K562 (cell line): ENCODE measurements around the gene KBTBD12. TPM values are rescaled to one million over a fixed set of nuclear protein-coding genes. Genes with fewer than 3 reads are reported as not detected.
"Not testable (repeated sequence)": the region's sequence is repeated elsewhere in the genome, so short reads cannot be mapped to it uniquely, and the experiment has no call there.

Source experiments
- ATF7 ChIP-seq: fragments of 450-650 bp; IDR thresholded peaks from 2 replicates; pipeline ENCODE4 v1.7.1; 2014; ENCODE audit warnings: mild to moderate bottlenecking, moderate library complexity
- CBFA2T2 ChIP-seq: fragments of 450-650 bp; conservative IDR thresholded peaks from 2 replicates; pipeline ENCODE4 v1.6.1; 2017; ENCODE audit warnings: mild to moderate bottlenecking
- E2F8 ChIP-seq: fragments of 450-650 bp; IDR thresholded peaks from 2 replicates; pipeline ENCODE4 v1.7.1; 2018; ENCODE audit warnings: mild to moderate bottlenecking, low read depth; ENCODE audit not compliant: partially characterized antibody
- JUN ChIP-seq, 2 experiments: sonication (generic) in 1 of 2; formaldehyde crosslinking in 1 of 2; IDR thresholded peaks; 2 replicates each; pipeline versions ENCODE4 v1.6.1 to v1.8.0; 2012 to 2022; ENCODE audit warnings: borderline replicate concordance in 2 of 2, mild to moderate bottlenecking in 2 of 2, improper control_type of control experiment in 1 of 2, low read depth in 1 of 2, low read length in 1 of 2, missing genetic modification reagents in 1 of 2
- KDM1A ChIP-seq, 2 experiments: fragments of 450-650 bp; IDR thresholded peaks; 2 replicates each; pipeline ENCODE4 v1.6.1; 2016; ENCODE audit warnings: mild to moderate bottlenecking in 2 of 2
- RAD21 ChIP-seq, 2 experiments: fragments of 250-450 bp in 1 of 2; fragments of 450-650 bp in 1 of 2; sonication (Bioruptor Pico) in 1 of 2; formaldehyde crosslinking in 1 of 2; IDR thresholded peaks in 1 of 2; conservative IDR thresholded peaks in 1 of 2; 2 replicates each; pipeline versions ENCODE4 v1.4.0 to v1.8.0; 2020 to 2022; ENCODE audit warnings: mild to moderate bottlenecking in 2 of 2, moderate library complexity in 1 of 2
- SMARCA4 ChIP-seq: fragments of 450-650 bp; IDR thresholded peaks from 2 replicates; pipeline ENCODE4 v1.6.1; 2016
- TAF9B ChIP-seq: fragments of 450-650 bp; IDR thresholded peaks from 2 replicates; pipeline ENCODE4 v1.6.1; 2018; ENCODE audit warnings: mild to moderate bottlenecking; ENCODE audit not compliant: partially characterized antibody
- polyA plus RNA-seq, 8 experiments: library from polyadenylated mRNA; depleted of rRNA in 4 of 8; stranded (reverse) in 5 of 8; unstranded in 3 of 8; fragments of >200 nt; fragmentation: Nextera tagmentation in 2 of 8; fragmentation: Illumina TruSeq in 1 of 8; extraction: Ambion mirVana in 2 of 8; extraction: Trizol in 1 of 8; gene quantifications; 2 replicates each; pipeline versions ENCODE4 v1.2.1 to v1.2.3, GENCODE V29; 2011 to 2014; ENCODE audit warnings: inconsistent platforms in 1 of 8, missing spikeins in 1 of 8
- total RNA-seq, 7 experiments: library from RNA; depleted of rRNA in 6 of 7; stranded (reverse); fragments of >200 nt in 6 of 7; fragmentation: Illumina TruSeq in 2 of 7; extraction: Trizol in 2 of 7; gene quantifications; 2 replicates each; pipeline versions ENCODE4 v1.2.1 to v1.2.3, GENCODE V29; 2011 to 2021; ENCODE audit warnings: low replicate concordance in 1 of 7
- TF ChIP-seq, protein P1 (sequence below), 2 experiments: fragments of 450-650 bp in 1 of 2; sonication (generic) in 1 of 2; formaldehyde crosslinking in 1 of 2; IDR thresholded peaks; 2 replicates each; pipeline versions ENCODE4 v1.7.1 to v1.9.0; 2016 to 2022; ENCODE audit warnings: inconsistent platforms in 1 of 2, mild to moderate bottlenecking in 1 of 2, missing genetic modification reagents in 1 of 2
- TF ChIP-seq, protein P2 (sequence below), 3 experiments: IDR thresholded peaks in 2 of 3; conservative IDR thresholded peaks in 1 of 3; 2 replicates each; pipeline ENCODE4 v1.5.1; 2011 to 2012; ENCODE audit warnings: low read length in 3 of 3, mild to moderate bottlenecking in 3 of 3, control low read depth in 2 of 3, improper control_type of control experiment in 1 of 3, inconsistent platforms in 1 of 3, low read depth in 1 of 3, mixed read lengths in 1 of 3, moderate library complexity in 1 of 3; ENCODE audit not compliant: insufficient read depth in 2 of 3

KBTBD12 gene
- total and polyA plus RNA-seq, 9 of the 15 experiments (the other 6 are each of a cell fraction or from before 2014, with no cell fraction given): not detected

- TF ChIP-seq E2F8 (peak; percentile 85), ATF7 (peak; percentile 42; the same call in 1 of the 2 replicates), JUN (IDR thresholded peaks at IDR 0.05; ENCODE audit: borderline replicate concordance, low read depth, low read length) (peak; percentile 79), RAD21 (CRISPR knock-in tag; conservative IDR thresholded peaks at IDR 0.05 in 1 of 2, IDR thresholded peaks at IDR 0.05 in 1 of 2) (0 out of 4 replicates have a peak, but pooled peaks of 1 of the 2 experiments have one; percentile 10), CBFA2T2 (peak; percentile 28; the same call in 1 of the 2 replicates), TAF9B (peak; percentile 73), KDM1A (IDR thresholded peaks at IDR 0.05) (0 out of 4 replicates have a peak, but pooled peaks of 1 of the 2 experiments have one; percentile 7), SMARCA4 (0 out of 2 replicates have a peak, but pooled peaks have one; percentile 21)
- TF ChIP-seq JUN (CRISPR knock-in tag; IDR thresholded peaks at IDR 0.05; ENCODE audit: borderline replicate concordance): not testable (repeated sequence)
- TF ChIP-seq, protein P1, sequence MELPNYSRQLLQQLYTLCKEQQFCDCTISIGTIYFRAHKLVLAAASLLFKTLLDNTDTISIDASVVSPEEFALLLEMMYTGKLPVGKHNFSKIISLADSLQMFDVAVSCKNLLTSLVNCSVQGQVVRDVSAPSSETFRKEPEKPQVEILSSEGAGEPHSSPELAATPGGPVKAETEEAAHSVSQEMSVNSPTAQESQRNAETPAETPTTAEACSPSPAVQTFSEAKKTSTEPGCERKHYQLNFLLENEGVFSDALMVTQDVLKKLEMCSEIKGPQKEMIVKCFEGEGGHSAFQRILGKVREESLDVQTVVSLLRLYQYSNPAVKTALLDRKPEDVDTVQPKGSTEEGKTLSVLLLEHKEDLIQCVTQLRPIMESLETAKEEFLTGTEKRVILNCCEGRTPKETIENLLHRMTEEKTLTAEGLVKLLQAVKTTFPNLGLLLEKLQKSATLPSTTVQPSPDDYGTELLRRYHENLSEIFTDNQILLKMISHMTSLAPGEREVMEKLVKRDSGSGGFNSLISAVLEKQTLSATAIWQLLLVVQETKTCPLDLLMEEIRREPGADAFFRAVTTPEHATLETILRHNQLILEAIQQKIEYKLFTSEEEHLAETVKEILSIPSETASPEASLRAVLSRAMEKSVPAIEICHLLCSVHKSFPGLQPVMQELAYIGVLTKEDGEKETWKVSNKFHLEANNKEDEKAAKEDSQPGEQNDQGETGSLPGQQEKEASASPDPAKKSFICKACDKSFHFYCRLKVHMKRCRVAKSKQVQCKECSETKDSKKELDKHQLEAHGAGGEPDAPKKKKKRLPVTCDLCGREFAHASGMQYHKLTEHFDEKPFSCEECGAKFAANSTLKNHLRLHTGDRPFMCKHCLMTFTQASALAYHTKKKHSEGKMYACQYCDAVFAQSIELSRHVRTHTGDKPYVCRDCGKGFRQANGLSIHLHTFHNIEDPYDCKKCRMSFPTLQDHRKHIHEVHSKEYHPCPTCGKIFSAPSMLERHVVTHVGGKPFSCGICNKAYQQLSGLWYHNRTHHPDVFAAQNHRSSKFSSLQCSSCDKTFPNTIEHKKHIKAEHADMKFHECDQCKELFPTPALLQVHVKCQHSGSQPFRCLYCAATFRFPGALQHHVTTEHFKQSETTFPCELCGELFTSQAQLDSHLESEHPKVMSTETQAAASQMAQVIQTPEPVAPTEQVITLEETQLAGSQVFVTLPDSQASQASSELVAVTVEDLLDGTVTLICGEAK (IDR thresholded peaks at IDR 0.05): peak; percentile 77
- TF ChIP-seq, protein P1 (CRISPR knock-in tag; IDR thresholded peaks at IDR 0.05): not testable (repeated sequence)
- TF ChIP-seq, protein P2, sequence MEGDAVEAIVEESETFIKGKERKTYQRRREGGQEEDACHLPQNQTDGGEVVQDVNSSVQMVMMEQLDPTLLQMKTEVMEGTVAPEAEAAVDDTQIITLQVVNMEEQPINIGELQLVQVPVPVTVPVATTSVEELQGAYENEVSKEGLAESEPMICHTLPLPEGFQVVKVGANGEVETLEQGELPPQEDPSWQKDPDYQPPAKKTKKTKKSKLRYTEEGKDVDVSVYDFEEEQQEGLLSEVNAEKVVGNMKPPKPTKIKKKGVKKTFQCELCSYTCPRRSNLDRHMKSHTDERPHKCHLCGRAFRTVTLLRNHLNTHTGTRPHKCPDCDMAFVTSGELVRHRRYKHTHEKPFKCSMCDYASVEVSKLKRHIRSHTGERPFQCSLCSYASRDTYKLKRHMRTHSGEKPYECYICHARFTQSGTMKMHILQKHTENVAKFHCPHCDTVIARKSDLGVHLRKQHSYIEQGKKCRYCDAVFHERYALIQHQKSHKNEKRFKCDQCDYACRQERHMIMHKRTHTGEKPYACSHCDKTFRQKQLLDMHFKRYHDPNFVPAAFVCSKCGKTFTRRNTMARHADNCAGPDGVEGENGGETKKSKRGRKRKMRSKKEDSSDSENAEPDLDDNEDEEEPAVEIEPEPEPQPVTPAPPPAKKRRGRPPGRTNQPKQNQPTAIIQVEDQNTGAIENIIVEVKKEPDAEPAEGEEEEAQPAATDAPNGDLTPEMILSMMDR (IDR thresholded peaks at IDR 0.05 in 2 of 3, conservative IDR thresholded peaks at IDR 0.05 in 1 of 3; ENCODE audit: insufficient read depth in 2 of 3, low read depth in 1 of 3, low read length in 3 of 3): peak in 2 of 3 experiments; percentile 31; a peak in 2 of 6 replicates
These were observed 24.3 kb upstream of the KBTBD12 start (continued) for GRCh38 chr3:127890651-127891290.
